GM23338 (cell line): ENCODE data around the gene GLDC. TPM values are rescaled to one million over a fixed set of nuclear protein-coding genes. Genes with fewer than 3 reads are reported as not detected.
A peak's percentile ranks its signal among the peaks of the same experiment; 100 is the strongest.

Experiments used
- ATAC-seq: fragments of 200-7000 bp; cut with Tn5 transposase; 3 replicates; pipeline ENCODE4 v1.9.1; 2020
- DNase-seq: peaks from one replicate; pipeline ENCODE4 v3.0.0-alpha.2; 2015; ENCODE audit warnings: low spot score
- H2AFZ ChIP-seq: fragments of 200-600 bp; sonication (generic); 2 replicates; pipeline ENCODE4 v1.8.0; 2016; ENCODE audit warnings: antibody characterized with exemption, mild to moderate bottlenecking, moderate library complexity
- H3F3A ChIP-seq: fragments of 200-600 bp; sonication (generic); replicated peaks from 2 replicates; pipeline ENCODE4 v1.8.0; 2017; ENCODE audit warnings: antibody characterized with exemption, mixed run types, low read depth
- H3K27ac ChIP-seq: fragments of 200-600 bp; sonication (generic); 2 replicates; pipeline ENCODE4 v1.6.1; 2016; ENCODE audit warnings: low read depth
- H3K27me3 ChIP-seq: fragments of 200-600 bp; sonication (generic); 2 replicates; pipeline ENCODE4 v1.8.0; 2016; ENCODE audit warnings: mild to moderate bottlenecking, mixed run types, moderate library complexity; ENCODE audit not compliant: insufficient read depth
- H3K36me3 ChIP-seq: fragments of 200-600 bp; sonication (generic); 2 replicates; pipeline ENCODE4 v1.8.0; 2016; ENCODE audit warnings: mild to moderate bottlenecking; ENCODE audit not compliant: insufficient read depth
- H3K4me1 ChIP-seq: fragments of 200-600 bp; sonication (generic); 2 replicates; pipeline ENCODE4 v1.8.0; 2016; ENCODE audit warnings: mild to moderate bottlenecking, moderate library complexity; ENCODE audit not compliant: insufficient read depth
- H3K4me2 ChIP-seq: fragments of 200-600 bp; sonication (generic); 2 replicates; pipeline ENCODE4 v1.7.1; 2017; ENCODE audit warnings: mixed run types
- H3K4me3 ChIP-seq: fragments of 200-600 bp; sonication (generic); 2 replicates; pipeline ENCODE4 v1.6.1; 2016; ENCODE audit warnings: mixed run types
- H3K79me2 ChIP-seq: fragments of 200-600 bp; sonication (generic); replicated peaks from 2 replicates; pipeline ENCODE4 v1.8.0; 2017; ENCODE audit warnings: mild to moderate bottlenecking; ENCODE audit not compliant: insufficient read depth
- H3K9me2 ChIP-seq: fragments of 200-600 bp; sonication (generic); 2 replicates; pipeline ENCODE4 v1.8.0; 2017; ENCODE audit not compliant: insufficient read depth
- H4K20me1 ChIP-seq: fragments of 200-600 bp; sonication (generic); replicated peaks from 2 replicates; pipeline ENCODE4 v1.8.0; 2017; ENCODE audit warnings: mild to moderate bottlenecking; ENCODE audit not compliant: insufficient read depth
- H3K27ac Mint-ChIP-seq: 2 replicates; pipeline ENCODE4 v1.8.0; 2020; ENCODE audit warnings: inconsistent platforms, mild to moderate bottlenecking, moderate library complexity, mixed read lengths
- H3K27me3 Mint-ChIP-seq: 3 replicates; pipeline ENCODE4 v1.8.0; 2022; ENCODE audit warnings: low read depth, mild to moderate bottlenecking, moderate library complexity, mixed read lengths, inconsistent platforms; ENCODE audit not compliant: insufficient read depth, poor library complexity
- H3K36me3 Mint-ChIP-seq: 3 replicates; pipeline ENCODE4 v1.8.0; 2021; ENCODE audit warnings: low read depth, mild to moderate bottlenecking, inconsistent platforms, moderate library complexity, mixed read lengths
- H3K4me1 Mint-ChIP-seq: 3 replicates; pipeline ENCODE4 v1.8.0; 2020; ENCODE audit warnings: mild to moderate bottlenecking, inconsistent platforms, mixed read lengths
- H3K4me3 Mint-ChIP-seq: 3 replicates; pipeline ENCODE4 v1.8.0; 2021; ENCODE audit warnings: moderate library complexity, mild to moderate bottlenecking, inconsistent platforms, mixed read lengths
- H3K9me3 Mint-ChIP-seq: 3 replicates; pipeline ENCODE4 v1.8.0; 2020; ENCODE audit warnings: moderate library complexity, mild to moderate bottlenecking, inconsistent platforms, mixed read lengths
- CREB1 ChIP-seq: fragments of 250-450 bp; sonication (Bioruptor Pico); IDR thresholded peaks from 2 replicates; pipeline ENCODE4 v1.5.0; 2020; ENCODE audit warnings: low read depth, mild to moderate bottlenecking, moderate library complexity
- CTCF ChIP-seq, 2 experiments: fragments of 200-600 bp in 1 of 2; sonication (generic) in 1 of 2; conservative IDR thresholded peaks; 2 replicates each; pipeline versions ENCODE4 v1.5.1 to v1.6.1; 2016 to 2017; ENCODE audit warnings: antibody characterized with exemption in 2 of 2, low read depth in 2 of 2, mild to moderate bottlenecking in 2 of 2, moderate library complexity in 1 of 2
- ETS1 ChIP-seq: IDR thresholded peaks from 2 replicates; pipeline ENCODE4 v1.6.1; 2016; ENCODE audit warnings: antibody characterized with exemption
- EZH2 ChIP-seq: fragments of 200-600 bp; sonication (generic); IDR thresholded peaks from one replicate; pipeline ENCODE4 v1.8.0; 2017; ENCODE audit warnings: antibody characterized with exemption, mild to moderate bottlenecking, low read depth; ENCODE audit not compliant: unreplicated experiment
- EZH2phosphoT487 ChIP-seq: fragments of 200-600 bp; sonication (generic); IDR thresholded peaks from one replicate; pipeline ENCODE4 v1.8.1; 2018; ENCODE audit warnings: antibody characterized with exemption; ENCODE audit not compliant: unreplicated experiment
- JUNB ChIP-seq: IDR thresholded peaks from one replicate; pipeline ENCODE4 v1.6.1; 2016; ENCODE audit warnings: antibody characterized with exemption; ENCODE audit not compliant: unreplicated experiment
- NANOG ChIP-seq: IDR thresholded peaks from 2 replicates; pipeline ENCODE4 v1.6.1; 2016; ENCODE audit warnings: antibody characterized with exemption, borderline replicate concordance
- POLR2AphosphoS5 ChIP-seq: IDR thresholded peaks from 2 replicates; pipeline ENCODE4 v1.6.1; 2016; ENCODE audit warnings: antibody characterized with exemption, low read depth
- STAT1 ChIP-seq: IDR thresholded peaks from one replicate; pipeline ENCODE4 v1.6.1; 2016; ENCODE audit warnings: antibody characterized with exemption; ENCODE audit not compliant: unreplicated experiment
- ZNF114 ChIP-seq: fragments of 250-450 bp; sonication (Bioruptor Pico); IDR thresholded peaks from 2 replicates; pipeline ENCODE4 v1.5.0; 2020; ENCODE audit warnings: mild to moderate bottlenecking, moderate library complexity
- ZNF331 ChIP-seq: fragments of 250-450 bp; sonication (Bioruptor Pico); IDR thresholded peaks from 2 replicates; pipeline ENCODE4 v1.5.0; 2020; ENCODE audit warnings: low read depth, mild to moderate bottlenecking, moderate library complexity
- polyA plus RNA-seq: library from polyadenylated mRNA; unstranded; fragments of >200 nt; fragmentation: Nextera tagmentation; extraction: Ambion mirVana; gene quantifications from 2 replicates; pipeline ENCODE4 v1.2.1, GENCODE V29; 2016
- total RNA-seq: library from RNA; depleted of rRNA; stranded (reverse); fragments of >200 nt; shearing (Covaris generic); gene quantifications from 2 replicates; pipeline ENCODE4 v1.2.3, GENCODE V29; 2014
- TF ChIP-seq, protein P1 (sequence below): IDR thresholded peaks from one replicate; pipeline ENCODE4 v1.6.1; 2018; ENCODE audit warnings: antibody characterized with exemption; ENCODE audit not compliant: unreplicated experiment

GLDC gene
- total and polyA plus RNA-seq, 2 experiments from 2014 or later: 63.5 to 139 TPM

- TF ChIP-seq, protein P1, sequence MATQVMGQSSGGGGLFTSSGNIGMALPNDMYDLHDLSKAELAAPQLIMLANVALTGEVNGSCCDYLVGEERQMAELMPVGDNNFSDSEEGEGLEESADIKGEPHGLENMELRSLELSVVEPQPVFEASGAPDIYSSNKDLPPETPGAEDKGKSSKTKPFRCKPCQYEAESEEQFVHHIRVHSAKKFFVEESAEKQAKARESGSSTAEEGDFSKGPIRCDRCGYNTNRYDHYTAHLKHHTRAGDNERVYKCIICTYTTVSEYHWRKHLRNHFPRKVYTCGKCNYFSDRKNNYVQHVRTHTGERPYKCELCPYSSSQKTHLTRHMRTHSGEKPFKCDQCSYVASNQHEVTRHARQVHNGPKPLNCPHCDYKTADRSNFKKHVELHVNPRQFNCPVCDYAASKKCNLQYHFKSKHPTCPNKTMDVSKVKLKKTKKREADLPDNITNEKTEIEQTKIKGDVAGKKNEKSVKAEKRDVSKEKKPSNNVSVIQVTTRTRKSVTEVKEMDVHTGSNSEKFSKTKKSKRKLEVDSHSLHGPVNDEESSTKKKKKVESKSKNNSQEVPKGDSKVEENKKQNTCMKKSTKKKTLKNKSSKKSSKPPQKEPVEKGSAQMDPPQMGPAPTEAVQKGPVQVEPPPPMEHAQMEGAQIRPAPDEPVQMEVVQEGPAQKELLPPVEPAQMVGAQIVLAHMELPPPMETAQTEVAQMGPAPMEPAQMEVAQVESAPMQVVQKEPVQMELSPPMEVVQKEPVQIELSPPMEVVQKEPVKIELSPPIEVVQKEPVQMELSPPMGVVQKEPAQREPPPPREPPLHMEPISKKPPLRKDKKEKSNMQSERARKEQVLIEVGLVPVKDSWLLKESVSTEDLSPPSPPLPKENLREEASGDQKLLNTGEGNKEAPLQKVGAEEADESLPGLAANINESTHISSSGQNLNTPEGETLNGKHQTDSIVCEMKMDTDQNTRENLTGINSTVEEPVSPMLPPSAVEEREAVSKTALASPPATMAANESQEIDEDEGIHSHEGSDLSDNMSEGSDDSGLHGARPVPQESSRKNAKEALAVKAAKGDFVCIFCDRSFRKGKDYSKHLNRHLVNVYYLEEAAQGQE: no peak
- no peak for TF ChIP-seq ETS1
- no peak for TF ChIP-seq ZNF331 (CRISPR knock-in tag)
- TF ChIP-seq STAT1: no peak
- no peak for TF ChIP-seq ZNF114
- no peak for TF ChIP-seq CREB1 (CRISPR knock-in tag)
- TF ChIP-seq CTCF (conservative IDR thresholded peaks at IDR 0.05; ENCODE audit: low read depth in 2 of 2): no peak
- TF ChIP-seq EZH2phosphoT487: no peak
- TF ChIP-seq JUNB: no peak
- TF ChIP-seq NANOG: no peak
- TF ChIP-seq EZH2: no peak
These were observed 24.7 kb downstream of the GLDC start (continued) for GRCh38 chr9:6620796-6621195.

GRCh38 chr9:6620353-6620752 lies 25.2 kb downstream of the GLDC start:
- Mint-ChIP-seq H3K9me3 (peaks cover 14% of the 10 kb centered on the region), H3K36me3 (peaks cover 69% of the 10 kb centered on the region), H3K4me3 (no peak overlapping the region; the same call in 2 of the 3 replicates), H3K27ac (peak overlapping the region; percentile 47), H3K27me3 (peaks cover 3% of the 10 kb centered on the region), H3K4me1 (peaks cover 12% of the 10 kb centered on the region)
- DNase-seq (no peak), ATAC-seq (no peak)
- Histone ChIP-seq H3K9me2 (no peaks in the 10 kb centered on the region; the same call in 1 of the 2 replicates), H3K36me3 (0 out of 2 replicates have a peak, but pooled peaks cover 16% of the 10 kb centered on the region), H4K20me1 (0 out of 2 replicates have a peak, but pooled peaks cover 7% of the 10 kb centered on the region), H3K79me2 (peaks cover 32% of the 10 kb centered on the region), H3K27ac (no peak overlapping the region), H3K4me2 (no peak overlapping the region), H2AFZ (no peak overlapping the region), H3K27me3 (no peaks in the 10 kb centered on the region), H3K4me3 (no peak overlapping the region), H3K4me1 (peaks cover 15% of the 10 kb centered on the region), H3F3A (0 out of 2 replicates have a peak, but pooled peaks cover 3% of the 10 kb centered on the region)
- TF ChIP-seq CTCF (conservative IDR thresholded peaks at IDR 0.05; ENCODE audit: low read depth in 2 of 2) (no peak), EZH2phosphoT487 (no peak), POLR2AphosphoS5 (no peak), JUNB (no peak)
